HEK293 (cell line): ENCODE measurements around the gene GBF1.

Experiments used
- GFI1B ChIP-seq: fragments of 450-650 bp; formaldehyde crosslinking; IDR thresholded peaks from 2 replicates; pipeline ENCODE4 v1.5.1; 2016; ENCODE audit warnings: missing biosample characterization, missing genetic modification characterization
- GLI2 ChIP-seq: fragments of 450-650 bp; formaldehyde crosslinking; IDR thresholded peaks from 2 replicates; pipeline ENCODE4; 2017; ENCODE audit warnings: missing biosample characterization, missing genetic modification characterization, low read depth, borderline replicate concordance
- KLF16 ChIP-seq: fragments of 450-650 bp; formaldehyde crosslinking; IDR thresholded peaks from 2 replicates; pipeline ENCODE4 v1.5.1; 2017; ENCODE audit warnings: missing biosample characterization, missing genetic modification characterization
- SP2 ChIP-seq: fragments of 450-650 bp; formaldehyde crosslinking; IDR thresholded peaks from 2 replicates; pipeline ENCODE4 v1.5.1; 2016; ENCODE audit warnings: missing biosample characterization, missing genetic modification characterization
- SP3 ChIP-seq: fragments of 450-650 bp; formaldehyde crosslinking; IDR thresholded peaks from 2 replicates; pipeline ENCODE4 v1.5.1; 2016; ENCODE audit warnings: missing biosample characterization, missing genetic modification characterization
- SP7 ChIP-seq: fragments of 450-650 bp; formaldehyde crosslinking; IDR thresholded peaks from 2 replicates; pipeline ENCODE4 v1.5.1; 2016; ENCODE audit warnings: missing biosample characterization, missing genetic modification characterization
- TCF7L2 ChIP-seq: IDR thresholded peaks from 2 replicates; pipeline ENCODE4 v1.6.1; 2011; ENCODE audit warnings: low read depth, mild to moderate bottlenecking, inconsistent platforms, low read length, moderate library complexity, borderline replicate concordance
- WT1 ChIP-seq: fragments of 450-650 bp; formaldehyde crosslinking; IDR thresholded peaks from 2 replicates; pipeline ENCODE4 v1.5.1; 2016; ENCODE audit warnings: missing biosample characterization, missing genetic modification characterization
- YY1 ChIP-seq: fragments of 450-650 bp; formaldehyde crosslinking; IDR thresholded peaks from 2 replicates; pipeline ENCODE4 v1.5.1; 2018; ENCODE audit warnings: missing biosample characterization, missing genetic modification characterization
- YY2 ChIP-seq: fragments of 450-650 bp; formaldehyde crosslinking; IDR thresholded peaks from 2 replicates; pipeline ENCODE4 v1.5.1; 2016; ENCODE audit warnings: missing biosample characterization, missing genetic modification characterization
- ZBTB10 ChIP-seq: fragments of 450-650 bp; formaldehyde crosslinking; IDR thresholded peaks from 2 replicates; pipeline ENCODE4 v1.5.1; 2016; ENCODE audit warnings: missing biosample characterization, missing genetic modification characterization
- ZBTB17 ChIP-seq: fragments of 450-650 bp; formaldehyde crosslinking; IDR thresholded peaks from 2 replicates; pipeline ENCODE4 v1.5.1; 2016; ENCODE audit warnings: missing biosample characterization, missing genetic modification characterization
- ZEB2 ChIP-seq: fragments of 450-650 bp; formaldehyde crosslinking; IDR thresholded peaks from 2 replicates; pipeline ENCODE4 v1.5.1; 2016; ENCODE audit warnings: missing biosample characterization, missing genetic modification characterization
- ZIC2 ChIP-seq: fragments of 450-650 bp; formaldehyde crosslinking; IDR thresholded peaks from 2 replicates; pipeline ENCODE4 v1.5.1; 2016; ENCODE audit warnings: missing biosample characterization, missing genetic modification characterization
- ZNF114 ChIP-seq: fragments of 450-650 bp; formaldehyde crosslinking; IDR thresholded peaks from 2 replicates; pipeline ENCODE4 v1.5.0; 2017; ENCODE audit warnings: missing biosample characterization, missing genetic modification characterization
- ZNF132 ChIP-seq: fragments of 450-650 bp; formaldehyde crosslinking; IDR thresholded peaks from 2 replicates; pipeline ENCODE4 v1.5.1; 2017; ENCODE audit warnings: missing biosample characterization, missing genetic modification characterization, borderline replicate concordance
- ZNF140 ChIP-seq: fragments of 450-650 bp; formaldehyde crosslinking; IDR thresholded peaks from 2 replicates; pipeline ENCODE4 v1.5.1; 2016; ENCODE audit warnings: missing biosample characterization, missing genetic modification characterization
- ZNF157 ChIP-seq: fragments of 450-650 bp; formaldehyde crosslinking; IDR thresholded peaks from 2 replicates; pipeline ENCODE4 v1.5.1; 2016; ENCODE audit warnings: missing biosample characterization, missing genetic modification characterization
- ZNF184 ChIP-seq: fragments of 450-650 bp; IDR thresholded peaks from 2 replicates; pipeline ENCODE4 v1.5.1; 2018; ENCODE audit warnings: missing biosample characterization, mild to moderate bottlenecking, missing genetic modification characterization
- ZNF202 ChIP-seq: fragments of 450-650 bp; formaldehyde crosslinking; IDR thresholded peaks from 2 replicates; pipeline ENCODE4 v1.5.1; 2016; ENCODE audit warnings: missing biosample characterization, missing genetic modification characterization, borderline replicate concordance
- ZNF211 ChIP-seq: fragments of 450-650 bp; formaldehyde crosslinking; IDR thresholded peaks from 2 replicates; pipeline ENCODE4 v1.5.1; 2016; ENCODE audit warnings: low read depth, missing biosample characterization, missing genetic modification characterization
- ZNF223 ChIP-seq: fragments of 450-650 bp; formaldehyde crosslinking; IDR thresholded peaks from 2 replicates; pipeline ENCODE4 v1.5.1; 2016; ENCODE audit warnings: missing biosample characterization, missing genetic modification characterization
- ZNF24 ChIP-seq: fragments of 450-650 bp; formaldehyde crosslinking; IDR thresholded peaks from 2 replicates; pipeline ENCODE4 v1.5.1; 2016; ENCODE audit warnings: missing biosample characterization, missing genetic modification characterization
- ZNF423 ChIP-seq: fragments of 450-650 bp; formaldehyde crosslinking; IDR thresholded peaks from 2 replicates; pipeline ENCODE4 v1.5.1; 2016; ENCODE audit warnings: missing biosample characterization, missing genetic modification characterization
- ZNF426 ChIP-seq: fragments of 450-650 bp; formaldehyde crosslinking; IDR thresholded peaks from 2 replicates; pipeline ENCODE4 v1.5.1; 2017; ENCODE audit warnings: missing biosample characterization, missing genetic modification characterization, mild to moderate bottlenecking, inconsistent platforms, moderate library complexity
- ZNF433 ChIP-seq: fragments of 450-650 bp; formaldehyde crosslinking; IDR thresholded peaks from 2 replicates; pipeline ENCODE4 v1.5.1; 2016; ENCODE audit warnings: missing biosample characterization, missing genetic modification characterization, low read depth
- ZNF518A ChIP-seq: fragments of 450-650 bp; formaldehyde crosslinking; conservative IDR thresholded peaks from 2 replicates; pipeline ENCODE4 v1.5.1; 2016; ENCODE audit warnings: low read depth, missing biosample characterization, missing genetic modification characterization
- ZNF530 ChIP-seq: fragments of 450-650 bp; formaldehyde crosslinking; IDR thresholded peaks from 2 replicates; pipeline ENCODE4 v1.5.1; 2016; ENCODE audit warnings: low read depth, missing biosample characterization, missing genetic modification characterization
- ZNF548 ChIP-seq: fragments of 450-650 bp; formaldehyde crosslinking; IDR thresholded peaks from 2 replicates; pipeline ENCODE4 v1.5.1; 2016; ENCODE audit warnings: missing biosample characterization, missing genetic modification characterization
- ZNF677 ChIP-seq: fragments of 450-650 bp; IDR thresholded peaks from 2 replicates; pipeline ENCODE4 v1.5.0; 2018; ENCODE audit warnings: missing biosample characterization, mild to moderate bottlenecking, missing genetic modification characterization, moderate library complexity
- ZNF76 ChIP-seq: fragments of 450-650 bp; formaldehyde crosslinking; IDR thresholded peaks from 2 replicates; pipeline ENCODE4; 2016; ENCODE audit warnings: low read depth, missing biosample characterization, missing genetic modification characterization, borderline replicate concordance
- ZNF777 ChIP-seq: fragments of 450-650 bp; formaldehyde crosslinking; IDR thresholded peaks from 2 replicates; pipeline ENCODE4 v1.5.1; 2017; ENCODE audit warnings: missing biosample characterization, missing genetic modification characterization, borderline replicate concordance
- ZSCAN18 ChIP-seq: fragments of 450-650 bp; formaldehyde crosslinking; IDR thresholded peaks from 2 replicates; pipeline ENCODE4 v1.5.1; 2016; ENCODE audit warnings: missing biosample characterization, missing genetic modification characterization

The GBF1 gene

GRCh38 chr10:102408728-102409603 is 163.6 kb downstream of the GBF1 start (continued):
- TF ChIP-seq ZSCAN18, result no peak
- TF ChIP-seq ZIC2 (tag by site-specific recombination), result peak; percentile 78
- TF ChIP-seq GFI1B (tag by site-specific recombination), result no peak
- no peak for TF ChIP-seq ZNF114 (tag by site-specific recombination)
- TF ChIP-seq GLI2 (tag by site-specific recombination), result no peak
- TF ChIP-seq ZNF211 (tag by site-specific recombination), result no peak
- TF ChIP-seq ZEB2, result no peak
- TF ChIP-seq ZNF157 (tag by site-specific recombination), result no peak
- TF ChIP-seq ZNF777 (tag by site-specific recombination), result peak; percentile 39; the same call in 1 of the 2 replicates
- TF ChIP-seq TCF7L2, result no peak
- TF ChIP-seq ZNF426 (tag by site-specific recombination), result no peak
- TF ChIP-seq SP2 (tag by site-specific recombination), result peak; percentile 70
- TF ChIP-seq ZNF677 (tag by site-specific recombination), result no peak
- no peak for TF ChIP-seq ZNF184 (tag by site-specific recombination)
- no peak for TF ChIP-seq YY2
- TF ChIP-seq ZNF140, result no peak
- no peak for TF ChIP-seq KLF16 (tag by site-specific recombination)
- TF ChIP-seq ZBTB10 (tag by site-specific recombination), result no peak
- TF ChIP-seq ZNF76 (tag by site-specific recombination), result no peak
- no peak for TF ChIP-seq SP7 (tag by site-specific recombination)
- no peak for TF ChIP-seq ZBTB17 (tag by site-specific recombination)
- TF ChIP-seq ZNF530 (tag by site-specific recombination), result no peak
- TF ChIP-seq ZNF202 (tag by site-specific recombination), result no peak
- TF ChIP-seq ZNF423 (tag by site-specific recombination), result no peak; the same call in 1 of the 2 replicates
- no peak for TF ChIP-seq YY1
- peak; percentile 94 for TF ChIP-seq SP3
- TF ChIP-seq ZNF433 (tag by site-specific recombination), result no peak
- no peak for TF ChIP-seq ZNF518A (tag by site-specific recombination)
- TF ChIP-seq ZNF223 (tag by site-specific recombination), result no peak
- no peak for TF ChIP-seq ZNF24
- no peak for TF ChIP-seq ZNF132 (tag by site-specific recombination)
- TF ChIP-seq ZNF548, result no peak
- peak; percentile 50 for TF ChIP-seq WT1 (tag by site-specific recombination)
